GM12873 (cell line): ENCODE measurements around the gene ZNF101.

Source experiments
- TF ChIP-seq, protein P1 (sequence below): IDR thresholded peaks from 2 replicates; pipeline ENCODE4 v1.5.1; 2012; ENCODE audit warnings: low read depth, mild to moderate bottlenecking, moderate library complexity, low read length, control low read depth; ENCODE audit not compliant: insufficient read depth; ENCODE audit errors: missing control alignments

The ZNF101 gene

DNA sequence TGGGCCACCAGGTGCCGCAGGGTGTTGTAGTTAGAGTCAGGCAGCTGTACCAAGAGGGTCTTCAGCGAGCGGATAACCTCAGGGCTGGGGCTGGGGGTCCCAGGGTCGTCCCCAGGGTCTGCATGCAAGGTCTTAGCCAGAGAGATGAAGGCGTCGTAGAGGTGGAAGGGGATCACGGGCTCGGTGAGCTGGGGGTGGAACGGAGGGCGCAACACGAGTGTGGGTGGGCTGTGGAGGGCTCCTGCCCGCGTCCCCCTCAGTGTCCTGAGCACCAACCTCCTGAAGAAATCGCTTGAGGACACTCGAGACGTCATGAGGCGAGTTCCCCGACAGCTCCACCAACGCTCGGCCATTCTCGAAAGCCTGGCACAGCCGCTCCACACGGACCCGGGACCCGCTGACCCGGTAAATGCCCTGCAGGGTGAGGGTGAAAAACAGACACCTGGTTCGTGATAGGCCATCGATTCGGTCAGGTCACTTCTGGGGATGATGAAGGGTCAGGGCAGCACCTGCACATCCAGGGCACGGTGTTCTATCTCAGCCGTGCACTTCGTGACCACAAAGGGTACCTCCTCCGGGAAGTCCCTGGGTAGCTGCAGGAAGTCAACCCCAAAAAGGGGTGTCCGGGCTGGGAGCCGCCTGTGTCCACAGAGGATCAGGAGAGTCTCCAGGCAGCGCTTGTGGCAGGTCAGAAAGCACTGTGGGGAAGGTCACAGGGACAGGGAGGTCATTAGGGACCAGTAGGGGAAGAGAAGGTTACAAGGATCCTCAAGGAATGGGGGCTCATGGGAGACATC lies 33.9 kb upstream of the ZNF101 start:
- TF ChIP-seq, protein P1, sequence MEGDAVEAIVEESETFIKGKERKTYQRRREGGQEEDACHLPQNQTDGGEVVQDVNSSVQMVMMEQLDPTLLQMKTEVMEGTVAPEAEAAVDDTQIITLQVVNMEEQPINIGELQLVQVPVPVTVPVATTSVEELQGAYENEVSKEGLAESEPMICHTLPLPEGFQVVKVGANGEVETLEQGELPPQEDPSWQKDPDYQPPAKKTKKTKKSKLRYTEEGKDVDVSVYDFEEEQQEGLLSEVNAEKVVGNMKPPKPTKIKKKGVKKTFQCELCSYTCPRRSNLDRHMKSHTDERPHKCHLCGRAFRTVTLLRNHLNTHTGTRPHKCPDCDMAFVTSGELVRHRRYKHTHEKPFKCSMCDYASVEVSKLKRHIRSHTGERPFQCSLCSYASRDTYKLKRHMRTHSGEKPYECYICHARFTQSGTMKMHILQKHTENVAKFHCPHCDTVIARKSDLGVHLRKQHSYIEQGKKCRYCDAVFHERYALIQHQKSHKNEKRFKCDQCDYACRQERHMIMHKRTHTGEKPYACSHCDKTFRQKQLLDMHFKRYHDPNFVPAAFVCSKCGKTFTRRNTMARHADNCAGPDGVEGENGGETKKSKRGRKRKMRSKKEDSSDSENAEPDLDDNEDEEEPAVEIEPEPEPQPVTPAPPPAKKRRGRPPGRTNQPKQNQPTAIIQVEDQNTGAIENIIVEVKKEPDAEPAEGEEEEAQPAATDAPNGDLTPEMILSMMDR, result no peak

DNA sequence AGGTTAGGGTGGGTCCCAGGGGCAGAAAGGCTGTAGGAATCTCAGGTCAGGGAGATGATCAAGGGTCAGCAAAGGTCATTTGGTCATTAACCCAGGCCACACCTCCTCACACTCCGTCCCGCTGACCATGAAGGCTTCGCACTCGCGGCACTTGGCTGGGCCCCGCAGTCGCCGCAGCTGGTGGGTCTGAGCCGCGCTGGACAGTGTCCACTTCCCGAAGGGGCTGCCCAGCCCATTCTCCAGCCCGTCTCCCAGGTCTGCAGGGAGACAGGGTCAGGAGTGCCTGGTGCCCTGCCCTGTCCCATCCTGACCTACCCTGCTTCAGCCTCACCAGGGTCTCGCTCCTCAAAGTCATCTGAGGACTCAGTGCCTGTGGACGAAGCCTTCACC lies 33.3 kb upstream of the ZNF101 start:
- TF ChIP-seq, protein P1, result no peak

DNA sequence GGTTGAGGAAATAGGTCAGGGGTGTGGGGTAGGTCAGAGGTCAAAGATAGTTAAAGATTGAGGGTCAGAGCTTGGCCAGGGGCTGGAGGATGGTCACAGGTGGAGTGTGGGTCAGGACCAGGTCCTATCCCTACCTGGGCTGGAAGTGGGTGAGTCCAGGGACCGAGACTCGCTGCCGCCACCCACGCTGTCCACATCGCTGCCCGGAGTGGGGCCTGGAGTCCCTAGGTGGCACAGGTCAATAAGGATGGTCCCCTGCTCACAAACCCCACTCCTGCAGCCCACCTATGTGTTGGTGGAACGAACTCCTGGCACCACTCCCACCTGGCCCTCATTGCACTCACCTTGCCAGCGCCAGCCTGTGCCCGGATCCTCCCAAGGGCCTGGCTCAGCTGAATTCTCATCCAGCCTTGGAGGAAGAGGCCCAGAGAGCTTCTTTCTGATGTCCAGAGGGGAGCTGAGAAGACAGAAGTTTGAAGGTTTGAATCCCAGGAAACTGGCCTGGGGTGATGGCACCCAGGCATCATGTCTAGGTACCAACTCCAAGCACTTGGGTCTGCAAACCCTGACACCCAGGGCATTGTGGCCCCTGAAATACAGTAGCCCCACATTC lies 32.0 kb upstream of the ZNF101 start:
- TF ChIP-seq, protein P1, result no peak

DNA sequence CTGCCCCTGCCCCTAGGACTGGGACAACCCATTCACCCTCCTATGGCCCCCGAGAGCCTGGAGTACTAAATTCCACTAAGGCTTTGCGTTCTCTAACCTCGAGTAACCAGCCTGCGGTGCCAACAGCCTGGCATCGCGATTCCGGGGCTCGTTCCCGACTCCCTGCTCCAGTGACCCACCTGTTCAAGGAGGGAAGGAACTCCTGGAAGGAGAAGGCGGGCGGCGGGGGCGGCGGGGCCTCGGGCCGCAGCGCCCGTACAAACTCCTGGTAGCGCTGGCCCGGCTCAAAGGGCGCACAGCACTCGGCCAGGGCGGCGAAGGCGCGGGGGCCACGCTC lies 31.5 kb upstream of the ZNF101 start:
- TF ChIP-seq, protein P1, result no peak

DNA sequence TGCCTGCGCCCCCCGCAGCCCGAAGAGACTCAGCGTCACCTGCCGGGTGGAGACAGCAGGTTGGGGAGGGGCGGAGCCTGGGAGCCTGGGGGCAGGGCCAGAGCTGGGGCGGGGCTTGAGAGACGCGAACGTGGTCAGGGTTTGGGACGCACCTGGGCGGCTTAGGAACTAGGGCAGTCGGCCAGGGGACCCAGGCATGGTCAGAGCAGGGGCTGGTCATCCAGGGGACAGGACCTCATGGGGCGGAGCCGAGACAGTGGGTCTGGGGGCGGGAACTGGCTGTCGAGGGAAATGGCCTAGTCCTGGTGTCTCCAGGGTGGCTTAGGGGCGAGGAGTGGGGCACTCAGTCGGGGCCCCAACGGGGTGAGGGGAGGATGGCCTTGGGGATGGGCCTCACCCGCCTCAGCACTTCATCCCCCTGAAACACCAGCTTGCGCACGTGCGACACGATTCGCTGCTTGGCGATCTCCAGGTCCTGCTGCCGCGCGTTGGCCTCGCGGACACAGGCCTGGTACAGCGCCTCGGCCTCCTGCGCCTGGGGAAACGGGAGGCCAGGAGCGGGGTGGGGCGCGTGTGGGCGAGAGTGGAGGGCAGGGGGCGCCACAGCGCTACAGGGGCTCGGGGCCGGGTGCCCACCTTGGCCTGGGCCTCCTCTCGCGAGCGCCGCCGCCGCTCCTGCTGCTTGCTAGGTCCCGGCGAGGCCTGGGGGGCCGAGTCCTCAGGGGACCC lies 31.0 kb upstream of the ZNF101 start:
- TF ChIP-seq, protein P1, result no peak

DNA sequence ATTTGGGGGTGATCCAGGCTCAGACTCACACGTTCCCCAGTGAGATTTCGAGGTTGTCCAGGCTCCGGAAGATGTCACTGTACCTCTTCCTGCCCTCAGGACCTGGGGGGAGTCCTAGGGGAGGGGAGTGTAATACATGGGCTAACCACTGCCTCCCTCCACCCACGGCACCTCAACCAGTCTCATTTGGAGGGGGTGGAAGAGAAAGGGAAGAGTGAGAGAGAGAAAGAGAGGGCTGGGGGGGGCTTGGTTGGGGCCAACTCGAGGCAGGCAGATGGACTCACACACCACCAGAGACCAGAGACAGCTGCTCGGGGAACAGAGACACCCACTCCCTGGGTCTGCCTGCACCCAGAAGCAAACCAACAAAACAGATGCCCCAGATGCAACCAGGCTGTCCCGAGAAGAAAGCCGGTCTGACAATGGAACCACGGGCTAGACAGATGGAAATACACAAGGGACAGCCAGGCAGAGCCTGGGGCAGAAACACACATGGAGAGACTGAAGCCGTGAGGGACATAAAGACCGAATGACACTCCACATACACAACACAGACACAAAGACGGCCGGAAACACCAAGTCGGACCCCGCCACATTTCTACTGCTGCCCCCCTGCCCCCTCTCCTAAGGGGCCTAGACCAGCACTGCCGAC lies 26.0 kb upstream of the ZNF101 start:
- TF ChIP-seq, protein P1, result peak; percentile 22
